DMS114 treated with DMSO at 0.1 percent for 48 hours (cell line): ENCODE data around the gene RFXAP.

ENCODE experiments used
- DNase-seq: peaks from one replicate; lab custom pipeline; 2025; ENCODE audit not compliant: unreplicated experiment; lab: John Stamatoyannopoulos, UW

RFXAP gene

GRCh38 chr13:36866232-36866631 is 47.2 kb downstream of the RFXAP start:
- DNase-seq, result no peak

GRCh38 chr13:36870050-36870692 is 51.1 kb downstream of the RFXAP start:
- no peak for DNase-seq

- no peak for DNase-seq
Observed at GRCh38 chr13:36872621-36873020, 53.6 kb downstream of the RFXAP start.

GRCh38 chr13:36875431-36875830 is 56.4 kb downstream of the RFXAP start:
- DNase-seq, result no peak

- no peak for DNase-seq
Observed at GRCh38 chr13:36875961-36876360, 56.9 kb downstream of the RFXAP start.
